ENCODE data around the gene KIDINS220. TPM values are rescaled to one million over a fixed set of nuclear protein-coding genes. Genes with fewer than 3 reads are reported as not detected.

The KIDINS220 gene
- total RNA-seq, 1 experiment from 2014 or later, result 29.3 TPM

DNA sequence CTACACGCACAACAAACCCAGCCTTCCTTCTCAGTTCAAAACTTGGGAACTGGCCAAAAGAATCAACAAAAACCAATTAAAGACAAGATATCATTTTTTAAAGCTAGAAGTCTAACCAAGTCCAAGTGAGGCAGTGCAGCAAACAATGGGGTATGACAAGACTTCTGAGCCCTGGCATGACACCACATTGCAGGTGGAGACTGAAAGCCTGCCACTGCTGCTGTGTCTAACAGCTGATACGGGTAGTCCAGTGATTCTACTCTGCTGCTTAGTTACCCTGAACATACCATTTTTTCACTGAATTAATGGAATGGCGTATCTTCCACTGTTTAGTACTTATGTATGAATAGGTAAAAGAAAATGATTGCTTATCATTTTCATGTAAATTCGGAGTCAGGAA lies 47.4 kb upstream of the KIDINS220 start:
- no peaks in the 10 kb centered on the region for H3K27me3 ChIP-seq (ENCODE audit: insufficient read depth, low read length)
- no peaks in the 10 kb centered on the region for H3K79me2 ChIP-seq (ENCODE audit: insufficient read depth, low read length)
- H3K4ac ChIP-seq (ENCODE audit: low read depth, low read length), result no peak overlapping the region
- H2AK5ac ChIP-seq (ENCODE audit: insufficient read length, low read length), result no peak overlapping the region
- no peak overlapping the region for H4K8ac ChIP-seq (replicated peaks; ENCODE audit: insufficient read length, low read depth, low read length)
- no peaks in the 10 kb centered on the region for H3K9me3 ChIP-seq (ENCODE audit: control insufficient read depth, low read depth, low read length)
- H2BK5ac ChIP-seq (ENCODE audit: insufficient read length, low read length), result no peak overlapping the region
- no peaks in the 10 kb centered on the region for H3K23me2 ChIP-seq (ENCODE audit: insufficient read length, low read depth, low read length, poor library complexity, severe bottlenecking)
- no peaks in the 10 kb centered on the region for H4K20me1 ChIP-seq (ENCODE audit: control insufficient read depth, insufficient read depth, insufficient read length)
- H3T11ph ChIP-seq (ENCODE audit: low read length), result no peak overlapping the region
- H2BK20ac ChIP-seq (ENCODE audit: low read depth, low read length, poor library complexity, severe bottlenecking), result no peak overlapping the region
- H3K4me2 ChIP-seq (ENCODE audit: insufficient read depth, insufficient read length, low read length), result no peak overlapping the region
- no peak overlapping the region for H3K9ac ChIP-seq (ENCODE audit: extremely low read depth, insufficient read length, low read length)
- no peak overlapping the region for H3K14ac ChIP-seq (ENCODE audit: insufficient read depth, low read length)
- DNase-seq, result no peak
- H2BK15ac ChIP-seq (ENCODE audit: low read depth, low read length), result no peak overlapping the region
- H3K56ac ChIP-seq (ENCODE audit: insufficient read length, low read depth, low read length), result no peak overlapping the region
- H3K79me1 ChIP-seq (ENCODE audit: insufficient read depth, low read depth, low read length, poor library complexity, severe bottlenecking), result no peaks in the 10 kb centered on the region
- H2BK120ac ChIP-seq (ENCODE audit: low read depth, low read length, poor library complexity, severe bottlenecking), result no peak overlapping the region
- Mint-ChIP-seq H3K9me3 (peaks cover 0 to 2% of the 10 kb centered on the region in 2 experiments; a peak in 2 of 5 replicates), H3K4me1 (peaks cover 21 to 22% of the 10 kb centered on the region in 2 experiments), H3K27me3 (ENCODE audit: low read depth) (no peaks in the 10 kb centered on the region; the same call in 1 of the 2 replicates), H3K4me3 (no peak overlapping the region), H3K36me3 (ENCODE audit: insufficient read depth in 1 of 3, low read depth in 3 of 3) (peaks cover 0 to 17% (median 9%) of the 10 kb centered on the region in 3 experiments; a peak in 6 of 7 replicates), H3K27ac (no peak overlapping the region)
- WGBS (ENCODE audit: extremely low coverage, insufficient read length, low lambda C conversion rate), result no CpG with 5 or more reads among the region's 4 CpGs
- H3K23ac ChIP-seq (ENCODE audit: insufficient read length, low read depth, low read length), result no peak overlapping the region
- no peak overlapping the region for H4K5ac ChIP-seq (ENCODE audit: insufficient read length, low read depth, low read length)
- H4K91ac ChIP-seq (ENCODE audit: insufficient read length, low read depth, low read length), result no peak overlapping the region
- H3K18ac ChIP-seq (ENCODE audit: insufficient read length, low read depth, low read length), result no peak overlapping the region
- H2BK12ac ChIP-seq (ENCODE audit: insufficient read length, low read depth, low read length), result no peak overlapping the region
- H2AFZ ChIP-seq (ENCODE audit: low read length), result no peak overlapping the region
- H3K27ac ChIP-seq (ENCODE audit: insufficient read length, low read depth, low read length), result no peak overlapping the region
- TF ChIP-seq, protein P1, sequence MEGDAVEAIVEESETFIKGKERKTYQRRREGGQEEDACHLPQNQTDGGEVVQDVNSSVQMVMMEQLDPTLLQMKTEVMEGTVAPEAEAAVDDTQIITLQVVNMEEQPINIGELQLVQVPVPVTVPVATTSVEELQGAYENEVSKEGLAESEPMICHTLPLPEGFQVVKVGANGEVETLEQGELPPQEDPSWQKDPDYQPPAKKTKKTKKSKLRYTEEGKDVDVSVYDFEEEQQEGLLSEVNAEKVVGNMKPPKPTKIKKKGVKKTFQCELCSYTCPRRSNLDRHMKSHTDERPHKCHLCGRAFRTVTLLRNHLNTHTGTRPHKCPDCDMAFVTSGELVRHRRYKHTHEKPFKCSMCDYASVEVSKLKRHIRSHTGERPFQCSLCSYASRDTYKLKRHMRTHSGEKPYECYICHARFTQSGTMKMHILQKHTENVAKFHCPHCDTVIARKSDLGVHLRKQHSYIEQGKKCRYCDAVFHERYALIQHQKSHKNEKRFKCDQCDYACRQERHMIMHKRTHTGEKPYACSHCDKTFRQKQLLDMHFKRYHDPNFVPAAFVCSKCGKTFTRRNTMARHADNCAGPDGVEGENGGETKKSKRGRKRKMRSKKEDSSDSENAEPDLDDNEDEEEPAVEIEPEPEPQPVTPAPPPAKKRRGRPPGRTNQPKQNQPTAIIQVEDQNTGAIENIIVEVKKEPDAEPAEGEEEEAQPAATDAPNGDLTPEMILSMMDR (conservative IDR thresholded peaks at IDR 0.05), result no peak
- H3K4me1 ChIP-seq (ENCODE audit: insufficient read depth, low read length), result no peaks in the 10 kb centered on the region
